ENCODE data around the gene ELFN2. TPM values are rescaled to one million over a fixed set of nuclear protein-coding genes. Genes with fewer than 3 reads are reported as not detected.
A peak's percentile ranks its signal among the peaks of the same experiment; 100 is the strongest.

ELFN2 gene
- total RNA-seq, 1 experiment from 2014 or later = 10.0 TPM

DNA sequence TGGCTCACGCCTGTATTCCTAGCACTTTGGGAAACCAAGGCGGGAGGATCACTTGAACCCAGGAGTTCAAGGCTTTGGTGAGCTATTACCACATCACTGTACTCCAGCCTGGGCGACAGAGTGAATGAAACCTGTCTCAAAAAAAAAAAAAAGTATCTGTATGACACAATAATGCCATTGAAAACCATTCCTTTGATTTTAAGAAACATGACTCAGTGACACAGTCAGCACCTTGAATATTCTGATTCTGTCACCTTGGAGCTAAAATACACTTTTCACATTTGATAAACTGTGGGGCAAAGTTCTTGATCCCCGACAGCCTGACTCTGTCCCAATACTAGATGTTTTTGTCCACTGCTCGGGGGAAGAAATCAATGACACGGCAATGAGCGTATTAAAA is 16.7 kb upstream of the ELFN2 start:
- H3K27me3 ChIP-seq (ENCODE audit: low read length) = no peaks in the 10 kb centered on the region
- peaks cover 8% of the 10 kb centered on the region; the same call in 1 of the 2 replicates for H3K4me1 ChIP-seq (ENCODE audit: insufficient read depth, low read length)
- intact Hi-C loops (cut with micrococcal nuclease) = no loop called here
- H3K4me3 ChIP-seq (ENCODE audit: low read length) = no peak overlapping the region
- CTCF ChIA-PET = interaction anchor here (0.6 kb wide), 1 partner anchor 11 kb away, joined by 5 read pairs; no protein-coding TSS in a partner anchor
- H3K9ac ChIP-seq (ENCODE audit: low read length) = no peak overlapping the region
- no peaks in the 10 kb centered on the region for H3F3A ChIP-seq (ENCODE audit: low read length, unreplicated experiment)
- peak overlapping the region; percentile 13; the same call in 1 of the 2 replicates for H3K4me2 ChIP-seq (ENCODE audit: low read length)
- no peaks in the 10 kb centered on the region for H4K20me1 ChIP-seq (ENCODE audit: low read length)
- DNase-seq = no peak
- no peaks in the 10 kb centered on the region for H3K9me2 ChIP-seq (replicated peaks; ENCODE audit: low read length)
- POLR2A ChIA-PET (ENCODE audit: unreplicated experiment) = no interaction called here
- no peak overlapping the region for H3K27ac ChIP-seq (ENCODE audit: low read length)
- BruUV-seq (replicated peaks) = no TSS peak
- no peak for ATAC-seq
- no peaks in the 10 kb centered on the region for H3K9me3 ChIP-seq (ENCODE audit: low read length)
- H2AFZ ChIP-seq (ENCODE audit: low read length) = no peak overlapping the region
- TF ChIP-seq EZH2phosphoT487 (IDR thresholded peaks at IDR 0.05; ENCODE audit: borderline replicate concordance, low read length) = no peak
- TF ChIP-seq, protein P1, sequence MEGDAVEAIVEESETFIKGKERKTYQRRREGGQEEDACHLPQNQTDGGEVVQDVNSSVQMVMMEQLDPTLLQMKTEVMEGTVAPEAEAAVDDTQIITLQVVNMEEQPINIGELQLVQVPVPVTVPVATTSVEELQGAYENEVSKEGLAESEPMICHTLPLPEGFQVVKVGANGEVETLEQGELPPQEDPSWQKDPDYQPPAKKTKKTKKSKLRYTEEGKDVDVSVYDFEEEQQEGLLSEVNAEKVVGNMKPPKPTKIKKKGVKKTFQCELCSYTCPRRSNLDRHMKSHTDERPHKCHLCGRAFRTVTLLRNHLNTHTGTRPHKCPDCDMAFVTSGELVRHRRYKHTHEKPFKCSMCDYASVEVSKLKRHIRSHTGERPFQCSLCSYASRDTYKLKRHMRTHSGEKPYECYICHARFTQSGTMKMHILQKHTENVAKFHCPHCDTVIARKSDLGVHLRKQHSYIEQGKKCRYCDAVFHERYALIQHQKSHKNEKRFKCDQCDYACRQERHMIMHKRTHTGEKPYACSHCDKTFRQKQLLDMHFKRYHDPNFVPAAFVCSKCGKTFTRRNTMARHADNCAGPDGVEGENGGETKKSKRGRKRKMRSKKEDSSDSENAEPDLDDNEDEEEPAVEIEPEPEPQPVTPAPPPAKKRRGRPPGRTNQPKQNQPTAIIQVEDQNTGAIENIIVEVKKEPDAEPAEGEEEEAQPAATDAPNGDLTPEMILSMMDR (conservative IDR thresholded peaks at IDR 0.05; ENCODE audit: low read depth, low read length) = no peak
- no peak for TF ChIP-seq EZH2 (IDR thresholded peaks at IDR 0.05; ENCODE audit: low read length, unreplicated experiment)
- no peaks in the 10 kb centered on the region for H3K36me3 ChIP-seq (ENCODE audit: low read depth, low read length)
- no peaks in the 10 kb centered on the region for H3K79me2 ChIP-seq (ENCODE audit: low read length)

DNA sequence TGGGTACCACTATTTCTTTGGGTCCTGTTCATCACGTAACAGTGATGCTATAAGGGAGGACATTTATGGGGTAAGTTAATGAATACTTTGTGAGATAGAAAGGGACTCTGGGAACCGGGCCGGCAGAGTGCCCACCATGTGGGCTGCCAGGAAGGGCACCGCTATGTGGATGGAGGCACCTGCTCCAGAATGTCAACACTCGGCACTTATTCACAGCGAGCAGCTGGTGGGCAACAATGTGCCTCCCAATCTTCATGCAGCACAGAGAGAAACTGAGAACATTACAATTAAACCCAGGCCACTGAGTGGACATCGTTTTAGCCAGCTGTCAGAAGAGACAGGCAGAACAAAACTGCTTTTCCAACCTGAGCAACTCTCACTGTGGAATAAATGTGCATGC is 15.8 kb upstream of the ELFN2 start:
- H3F3A ChIP-seq (ENCODE audit: low read length, unreplicated experiment) = no peaks in the 10 kb centered on the region
- ChIA-PET POLR2A (ENCODE audit: unreplicated experiment) (no interaction called here), CTCF (no interaction called here)
- H4K20me1 ChIP-seq (ENCODE audit: low read length) = no peaks in the 10 kb centered on the region
- DNase-seq = no peak
- TF ChIP-seq EZH2phosphoT487 (IDR thresholded peaks at IDR 0.05; ENCODE audit: borderline replicate concordance, low read length) = no peak
- no peak for ATAC-seq
- H3K4me1 ChIP-seq (ENCODE audit: insufficient read depth, low read length) = peaks cover 8% of the 10 kb centered on the region; the same call in 1 of the 2 replicates
- no peak overlapping the region for H3K4me2 ChIP-seq (ENCODE audit: low read length)
- no peak overlapping the region for H3K27ac ChIP-seq (ENCODE audit: low read length)
- no peak overlapping the region for H2AFZ ChIP-seq (ENCODE audit: low read length)
- H3K36me3 ChIP-seq (ENCODE audit: low read depth, low read length) = no peaks in the 10 kb centered on the region
- H3K9me3 ChIP-seq (ENCODE audit: low read length) = no peaks in the 10 kb centered on the region
- no peaks in the 10 kb centered on the region for H3K79me2 ChIP-seq (ENCODE audit: low read length)
- no peak overlapping the region for H3K4me3 ChIP-seq (ENCODE audit: low read length)
- intact Hi-C loops (cut with micrococcal nuclease) = no loop called here
- no peaks in the 10 kb centered on the region for H3K9me2 ChIP-seq (replicated peaks; ENCODE audit: low read length)
- no peaks in the 10 kb centered on the region for H3K27me3 ChIP-seq (ENCODE audit: low read length)
- no peak overlapping the region for H3K9ac ChIP-seq (ENCODE audit: low read length)
- no TSS peak for BruUV-seq (replicated peaks)

DNA sequence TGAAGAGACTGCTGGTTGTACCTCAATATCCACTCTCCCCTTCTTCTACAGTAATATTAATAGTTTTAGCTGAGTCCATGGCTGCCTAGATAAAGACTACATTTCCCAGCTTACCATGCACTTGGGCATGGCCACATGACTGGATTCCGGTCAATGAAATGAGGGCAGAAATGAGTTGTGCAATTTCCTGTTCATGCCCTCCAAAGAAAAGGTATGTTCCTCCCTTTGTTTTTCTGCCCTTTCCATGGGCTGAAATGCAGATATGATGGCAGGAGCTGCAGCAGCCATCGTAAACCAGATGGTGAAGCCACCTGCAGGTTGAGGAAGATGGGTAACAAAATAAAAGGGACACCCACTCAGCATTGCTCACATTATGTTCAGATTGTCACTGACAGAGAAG is 15.3 kb upstream of the ELFN2 start:
- no peak overlapping the region for H3K4me2 ChIP-seq (ENCODE audit: low read length)
- intact Hi-C loops (cut with micrococcal nuclease) = no loop called here
- H2AFZ ChIP-seq (ENCODE audit: low read length) = no peak overlapping the region

More for the DNA sequence above, 15.3 kb upstream of the ELFN2 start:
- Histone ChIP-seq H3K27me3 (ENCODE audit: low read length) (no peaks in the 10 kb centered on the region), H3K79me2 (ENCODE audit: low read length) (no peaks in the 10 kb centered on the region), H3K9ac (ENCODE audit: low read length) (no peak overlapping the region), H3K27ac (ENCODE audit: low read length) (no peak overlapping the region), H3K4me1 (ENCODE audit: insufficient read depth, low read length) (peaks cover 8% of the 10 kb centered on the region; the same call in 1 of the 2 replicates), H3K9me2 (replicated peaks; ENCODE audit: low read length) (no peaks in the 10 kb centered on the region), H3K9me3 (ENCODE audit: low read length) (no peaks in the 10 kb centered on the region), H4K20me1 (ENCODE audit: low read length) (no peaks in the 10 kb centered on the region), H3K36me3 (ENCODE audit: low read depth, low read length) (no peaks in the 10 kb centered on the region), H3K4me3 (ENCODE audit: low read length) (no peak overlapping the region), H3F3A (ENCODE audit: low read length, unreplicated experiment) (no peaks in the 10 kb centered on the region)
- DNase-seq (peak; percentile 64), ATAC-seq (peak; percentile 64)
- ChIA-PET POLR2A (ENCODE audit: unreplicated experiment) (no interaction called here), CTCF (interaction anchor here (0.6 kb wide), 1 partner anchor 412 kb away, joined by 3 read pairs; no protein-coding TSS in a partner anchor)
- TF ChIP-seq EZH2phosphoT487 (IDR thresholded peaks at IDR 0.05; ENCODE audit: borderline replicate concordance, low read length) (no peak), EZH2 (IDR thresholded peaks at IDR 0.05; ENCODE audit: low read length, unreplicated experiment) (no peak)
- TF ChIP-seq, protein P1 (conservative IDR thresholded peaks at IDR 0.05; ENCODE audit: low read depth, low read length) = no peak
- no TSS peak for BruUV-seq (replicated peaks)
